Fibroblast of gingiva (primary cell): Measurements from ENCODE around the gene ARFGAP1.
"Not testable (repeated sequence)": the region's sequence is repeated elsewhere in the genome, so short reads cannot be mapped to it uniquely, and the experiment has no call there.

Source experiments
- DNase-seq: peaks from one replicate; pipeline ENCODE4 v3.0.0-alpha.2; 2011; ENCODE audit warnings: low read depth

The ARFGAP1 gene

DNA sequence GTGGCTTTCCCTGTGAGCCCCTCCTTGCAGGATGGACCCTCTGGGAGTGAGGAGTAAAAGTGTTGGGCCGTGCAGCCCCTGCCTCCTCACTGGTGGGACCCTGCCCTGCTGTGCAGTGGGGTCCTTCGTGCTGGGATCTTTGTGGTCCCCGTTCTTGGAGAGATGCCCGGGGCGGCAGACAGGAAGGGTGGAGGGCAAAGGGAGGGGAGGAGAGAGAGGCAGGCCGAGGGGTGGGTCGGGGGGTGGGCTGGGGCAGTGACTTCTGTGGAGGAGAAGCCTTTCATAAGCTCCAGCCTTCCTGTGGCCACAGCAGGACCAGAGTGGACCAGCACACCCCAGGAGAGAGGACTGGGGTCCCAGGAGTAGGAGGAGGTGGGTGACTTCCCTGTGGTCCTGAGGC is 20.3 kb downstream of the ARFGAP1 start, which contains the start of gene COL20A1:
Gene COL20A1 (plus strand): TSS at position 283 of the 400 bp plus-strand sequence. CDS start 1,922 bp downstream, outside the sequence.
- DNase-seq: no peak

DNA sequence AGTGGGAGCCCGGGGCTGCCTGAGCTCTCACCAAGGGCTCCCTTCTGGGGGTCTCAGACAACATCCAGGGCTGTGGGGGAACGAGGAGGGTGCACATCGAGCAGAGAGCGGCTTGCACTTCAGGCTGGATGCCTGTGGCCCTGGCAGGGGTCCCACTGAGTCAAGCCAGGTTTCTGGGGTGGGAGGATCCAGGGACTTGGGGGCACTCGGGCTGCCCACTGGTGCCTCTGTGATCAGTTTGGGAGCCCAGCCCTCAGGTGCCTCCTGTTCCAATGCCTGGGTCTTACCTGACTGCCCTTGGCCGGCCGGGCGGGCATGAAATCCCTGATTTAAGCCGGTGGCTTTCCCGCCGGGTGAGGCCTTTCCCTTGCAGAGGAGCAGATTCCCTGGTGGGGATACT is 20.8 kb downstream of the ARFGAP1 start:
- DNase-seq: no peak

DNA sequence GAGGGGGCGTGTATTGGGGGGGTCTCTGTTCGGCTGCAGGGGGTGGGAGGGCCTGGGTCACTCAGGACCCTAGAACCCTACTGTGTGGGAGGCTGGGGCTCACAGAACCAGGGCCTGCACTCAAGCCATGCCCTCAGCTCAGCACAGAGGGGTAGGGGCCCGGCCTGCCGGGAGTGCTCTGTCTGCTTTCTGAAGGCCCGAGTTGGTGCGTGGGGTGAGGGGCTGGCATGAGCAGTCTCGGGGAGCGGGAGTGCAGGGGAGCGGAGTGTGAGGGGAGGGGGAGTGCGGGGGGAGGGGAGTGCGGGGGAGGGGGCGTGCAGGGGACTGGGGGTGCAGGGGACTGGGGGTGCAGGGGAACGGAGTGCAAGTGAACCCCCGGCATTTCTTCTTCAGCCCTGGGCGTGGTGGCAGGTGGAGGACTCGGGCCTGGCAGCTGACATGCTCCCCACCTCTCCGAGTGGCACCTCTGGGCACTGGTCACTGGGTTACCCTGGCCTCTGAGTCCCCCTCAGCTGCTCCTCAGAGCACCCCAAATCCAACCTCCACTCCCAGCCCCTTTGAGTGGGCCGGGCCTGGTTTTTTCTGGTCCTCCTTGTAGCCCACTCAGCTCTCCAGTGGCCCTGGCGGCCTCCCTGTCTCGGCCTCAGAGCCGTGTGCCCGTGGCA is 21.4 kb downstream of the ARFGAP1 start:
- no peak for DNase-seq

DNA sequence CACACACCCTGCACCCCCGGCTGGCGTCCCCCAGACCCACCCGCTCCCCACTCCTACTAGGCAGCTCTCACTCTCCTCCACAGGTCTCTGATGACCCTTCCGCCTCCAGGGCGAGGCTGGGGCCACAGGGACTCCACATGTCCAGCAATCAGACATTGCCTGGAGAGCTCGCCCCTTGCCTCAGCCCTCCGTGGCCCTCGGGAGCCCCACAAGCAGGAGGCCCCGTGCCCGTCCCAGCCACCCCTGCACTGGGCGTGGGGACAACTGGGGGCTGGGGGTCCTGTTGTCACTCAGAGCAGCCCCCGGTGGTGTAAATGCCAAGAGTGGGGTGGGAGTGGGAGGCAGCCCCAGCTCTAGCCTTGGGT is 21.9 kb downstream of the ARFGAP1 start:
- no peak for DNase-seq

DNA sequence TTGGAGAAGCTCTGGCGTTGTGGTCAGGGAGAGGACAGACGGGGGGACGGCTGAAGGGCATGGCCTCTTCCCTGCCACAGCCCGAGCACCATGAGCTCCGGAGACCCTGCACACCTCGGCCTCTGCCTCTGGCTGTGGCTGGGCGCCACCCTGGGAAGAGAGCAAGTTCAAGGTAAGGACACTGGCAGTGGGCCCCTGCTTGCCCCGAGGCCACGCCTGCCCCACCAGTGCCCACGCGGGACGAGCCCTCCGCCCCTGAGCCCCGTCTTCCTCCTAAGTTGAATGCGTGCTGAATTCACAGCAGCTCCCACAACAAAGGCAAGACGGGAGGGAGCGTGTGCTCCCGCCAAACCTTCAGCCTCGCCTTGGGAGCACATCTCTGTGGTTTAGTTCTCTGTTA is 22.4 kb downstream of the ARFGAP1 start:
- DNase-seq: no peak

DNA sequence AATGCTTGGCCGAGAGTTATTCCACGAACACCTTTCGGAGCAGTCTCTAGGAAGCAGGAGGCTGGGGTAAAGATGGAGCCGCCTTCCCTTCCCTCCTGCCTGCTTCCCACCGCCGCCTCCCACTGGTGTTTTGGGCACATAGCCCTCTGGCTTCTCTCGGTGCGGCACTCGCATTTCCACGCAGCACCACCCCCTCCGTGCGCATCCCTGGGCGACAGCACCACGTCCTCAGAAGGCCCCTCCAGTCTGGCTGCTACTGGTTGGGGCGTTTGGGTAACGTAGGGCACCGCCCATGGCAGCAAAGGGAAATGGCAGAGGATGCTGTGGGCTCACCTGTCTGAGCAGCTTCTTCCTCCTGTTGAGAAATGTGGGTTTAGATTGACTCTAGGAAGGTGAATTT is 22.8 kb downstream of the ARFGAP1 start:
- DNase-seq: no peak

DNA sequence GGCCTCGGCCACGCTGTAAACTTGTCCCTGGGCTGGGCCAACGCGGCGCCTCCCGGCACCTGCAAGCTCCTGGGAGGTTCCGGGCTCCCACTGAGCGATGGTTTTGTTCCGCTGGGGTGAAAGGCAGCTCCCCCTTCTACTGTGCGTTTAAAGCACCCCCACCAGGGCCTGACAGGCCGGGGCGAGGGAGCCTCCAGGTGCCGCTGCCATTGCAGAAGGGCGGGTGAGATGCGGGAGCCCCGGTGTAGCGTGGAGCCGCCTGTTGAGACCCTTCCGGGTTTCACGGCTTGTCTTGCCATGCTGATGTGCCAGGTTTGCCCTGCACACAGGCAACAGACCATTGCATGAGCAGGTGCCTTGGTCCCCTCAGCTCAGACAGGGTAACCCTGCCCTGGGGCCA is 23.2 kb downstream of the ARFGAP1 start:
- no peak for DNase-seq

DNA sequence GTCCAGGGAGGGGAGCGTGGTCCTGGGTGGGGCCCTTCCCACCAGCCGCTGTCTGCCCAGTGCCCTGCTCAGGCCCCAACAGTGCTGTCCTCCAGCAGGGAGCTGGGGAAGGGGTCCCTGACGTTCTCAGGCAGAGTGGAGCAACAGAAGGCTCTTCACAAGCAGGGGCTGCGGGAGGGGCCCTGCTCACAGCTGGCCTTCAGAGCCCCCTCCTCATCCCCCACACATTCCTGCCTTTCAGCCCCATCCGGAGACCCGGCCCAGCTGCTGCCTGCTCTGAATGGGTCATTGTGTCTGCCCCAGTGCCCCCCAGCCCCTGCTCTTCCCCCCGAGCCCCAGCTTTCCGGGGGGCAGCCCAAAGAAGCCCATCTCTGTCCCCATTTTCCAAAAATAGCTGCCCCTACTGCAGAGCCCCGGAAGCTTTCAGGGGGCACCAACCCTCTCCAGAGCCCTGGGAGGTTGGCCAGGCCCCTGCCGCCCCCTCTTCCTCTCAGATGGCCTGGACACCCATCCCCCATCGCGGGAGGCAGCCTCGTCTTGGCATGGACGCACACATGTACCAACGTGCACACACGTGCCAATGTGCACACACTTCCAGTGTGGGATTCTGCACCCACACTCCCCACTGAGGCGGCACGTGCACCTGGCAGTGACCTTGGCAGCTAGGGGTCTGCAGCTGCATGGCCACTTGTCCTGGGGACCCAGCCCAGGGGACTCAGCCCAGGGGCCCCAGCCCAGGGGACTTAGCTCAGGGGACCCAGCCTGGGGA is 24.1 kb downstream of the ARFGAP1 start:
- DNase-seq: no peak

DNA sequence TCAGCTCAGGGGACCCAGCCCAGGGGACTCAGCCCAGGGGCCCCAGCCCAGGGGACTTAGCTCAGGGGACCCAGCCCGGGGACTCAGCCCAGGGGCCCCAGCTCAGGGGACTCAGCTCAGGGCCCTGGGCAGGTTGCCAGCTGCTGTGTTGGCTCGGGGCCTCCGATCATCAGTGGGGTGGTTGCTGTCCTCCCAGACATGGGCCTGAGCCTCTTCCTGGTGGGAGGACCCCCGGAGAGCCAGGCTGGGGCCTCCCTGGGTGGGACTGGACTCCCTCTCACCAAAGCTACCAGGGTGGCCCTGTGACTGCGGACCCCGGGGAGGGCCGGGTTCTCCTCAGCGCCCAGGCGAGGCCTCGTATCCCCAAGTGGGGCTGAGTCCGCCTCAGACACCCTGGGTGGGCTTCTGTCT is 24.8 kb downstream of the ARFGAP1 start:
- no peak for DNase-seq

DNA sequence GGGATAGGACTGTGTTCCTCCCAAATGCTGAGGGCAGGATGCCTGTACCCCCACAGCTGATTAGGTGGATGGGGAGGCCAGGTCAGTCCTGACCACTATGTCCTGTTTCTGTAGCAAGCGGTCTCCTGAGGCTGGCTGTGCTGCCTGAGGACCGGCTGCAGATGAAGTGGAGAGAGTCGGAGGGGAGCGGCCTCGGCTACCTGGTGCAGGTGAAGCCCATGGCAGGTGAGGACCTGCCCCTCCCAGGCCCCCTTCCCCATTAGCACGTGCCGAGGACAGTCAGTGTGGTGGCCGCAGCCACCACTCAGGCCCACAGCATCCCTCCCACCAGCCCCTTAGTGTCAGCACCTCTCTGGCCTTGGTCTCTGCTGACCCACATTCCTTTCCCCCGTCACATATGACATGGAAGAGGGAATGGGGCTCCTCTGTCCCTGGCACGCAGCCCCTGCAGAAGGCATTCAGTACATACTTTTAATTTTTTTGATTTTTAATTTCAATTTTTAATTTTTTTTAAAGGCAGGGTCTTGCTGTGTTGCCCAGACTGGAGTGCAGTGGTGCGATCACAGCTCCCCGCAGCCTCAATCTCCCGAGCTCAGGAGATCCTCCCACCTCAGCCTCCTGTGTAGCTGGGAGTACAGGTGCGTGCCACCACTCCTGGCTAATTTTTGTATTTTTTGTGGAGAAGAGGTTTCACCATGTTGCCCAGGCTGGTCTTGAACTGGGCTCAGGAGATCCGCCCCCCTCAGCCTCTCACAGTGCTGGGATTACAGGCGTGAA is 25.4 kb downstream of the ARFGAP1 start:
- DNase-seq: no peak

DNA sequence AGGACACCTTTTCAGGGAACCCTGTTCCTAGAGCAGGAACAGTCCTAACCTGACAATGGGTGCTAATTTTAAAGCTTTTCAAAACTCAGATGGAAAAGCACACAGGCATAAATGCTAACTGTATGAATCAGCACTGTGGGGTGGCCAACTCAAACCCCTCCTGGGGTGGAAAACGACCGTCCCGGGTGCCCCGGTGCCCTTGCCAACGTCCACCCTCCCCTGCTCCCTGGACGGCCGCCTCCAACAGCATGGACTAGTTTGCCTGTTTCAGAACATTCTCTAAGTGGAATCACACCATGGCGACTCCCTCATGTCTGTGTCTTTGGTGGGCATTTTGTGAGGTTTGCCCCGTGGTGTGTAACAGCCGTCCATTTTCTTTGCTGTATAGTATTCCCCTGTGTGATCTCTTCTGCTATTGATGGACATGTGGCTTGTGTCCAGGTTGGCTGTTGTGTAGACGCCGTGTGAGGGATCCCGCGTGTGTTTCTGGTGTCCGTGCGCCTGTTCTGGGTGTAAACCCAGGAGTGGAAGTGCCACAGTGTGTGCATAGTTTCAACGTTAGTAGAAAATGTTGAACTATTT is 26.2 kb downstream of the ARFGAP1 start:
- no peak for DNase-seq

DNA sequence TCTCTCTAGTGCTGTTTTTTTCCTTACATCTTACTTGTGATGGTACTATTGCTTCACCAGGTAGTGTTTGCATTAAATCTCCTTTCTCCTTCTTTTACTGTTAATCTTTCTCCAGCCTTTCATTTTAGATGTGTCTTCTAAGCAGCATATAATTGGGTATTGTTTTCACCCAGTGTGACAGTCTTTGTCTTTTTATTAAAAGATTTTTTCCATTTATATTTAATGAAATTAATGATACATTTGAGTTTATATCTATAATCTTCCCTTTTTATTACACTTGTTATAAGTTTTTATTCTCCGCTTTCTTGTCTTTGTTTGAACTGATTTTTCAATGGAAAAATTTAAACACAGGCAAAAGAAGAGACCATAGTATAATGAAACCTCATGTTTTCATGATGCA is 29.1 kb downstream of the ARFGAP1 start:
- DNase-seq: no peak

DNA sequence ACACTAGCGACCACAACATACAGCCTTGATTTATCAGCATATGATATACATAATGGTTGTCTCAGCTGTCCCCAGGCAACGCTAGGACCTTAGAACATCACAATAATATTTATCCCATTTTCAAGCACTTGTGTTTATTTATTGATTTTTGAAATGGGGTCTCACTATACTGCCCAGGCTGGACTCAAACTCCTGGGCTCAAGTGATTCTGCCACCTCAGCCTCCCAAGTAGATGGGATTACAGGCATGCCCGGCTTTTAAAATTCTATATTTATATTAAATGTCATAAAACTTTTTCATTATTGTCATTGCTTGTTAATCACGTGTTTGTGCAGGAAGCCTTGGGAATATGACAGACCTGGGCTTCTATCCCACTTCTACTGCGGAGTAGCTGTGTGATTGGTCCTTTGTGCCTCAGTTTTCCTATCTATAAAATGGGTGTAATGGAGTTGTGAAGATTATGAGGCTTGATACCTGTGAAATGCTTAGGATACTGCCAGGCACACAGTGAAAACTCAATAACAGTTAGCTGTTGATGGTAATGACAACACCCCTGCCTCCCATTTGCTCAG is 30.6 kb downstream of the ARFGAP1 start:
- DNase-seq: no peak

DNA sequence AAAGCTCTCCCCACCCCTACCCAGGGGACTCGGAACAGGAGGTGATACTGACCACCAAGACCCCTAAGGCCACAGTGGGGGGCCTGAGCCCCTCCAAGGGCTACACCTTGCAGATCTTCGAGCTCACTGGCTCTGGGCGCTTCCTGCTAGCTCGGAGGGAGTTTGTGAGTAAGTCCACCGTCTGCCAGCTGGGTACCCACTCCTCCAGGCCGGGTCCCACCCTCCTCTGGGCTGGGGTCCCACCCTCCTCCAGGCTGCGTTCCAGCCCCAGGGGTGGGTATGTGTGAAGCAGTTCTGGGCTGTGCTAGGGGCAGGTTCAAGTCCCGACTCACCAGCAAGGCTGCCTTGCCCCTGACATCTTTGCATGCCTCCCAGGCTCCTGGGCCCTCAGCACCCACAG is 32.8 kb downstream of the ARFGAP1 start:
- no peak for DNase-seq

DNA sequence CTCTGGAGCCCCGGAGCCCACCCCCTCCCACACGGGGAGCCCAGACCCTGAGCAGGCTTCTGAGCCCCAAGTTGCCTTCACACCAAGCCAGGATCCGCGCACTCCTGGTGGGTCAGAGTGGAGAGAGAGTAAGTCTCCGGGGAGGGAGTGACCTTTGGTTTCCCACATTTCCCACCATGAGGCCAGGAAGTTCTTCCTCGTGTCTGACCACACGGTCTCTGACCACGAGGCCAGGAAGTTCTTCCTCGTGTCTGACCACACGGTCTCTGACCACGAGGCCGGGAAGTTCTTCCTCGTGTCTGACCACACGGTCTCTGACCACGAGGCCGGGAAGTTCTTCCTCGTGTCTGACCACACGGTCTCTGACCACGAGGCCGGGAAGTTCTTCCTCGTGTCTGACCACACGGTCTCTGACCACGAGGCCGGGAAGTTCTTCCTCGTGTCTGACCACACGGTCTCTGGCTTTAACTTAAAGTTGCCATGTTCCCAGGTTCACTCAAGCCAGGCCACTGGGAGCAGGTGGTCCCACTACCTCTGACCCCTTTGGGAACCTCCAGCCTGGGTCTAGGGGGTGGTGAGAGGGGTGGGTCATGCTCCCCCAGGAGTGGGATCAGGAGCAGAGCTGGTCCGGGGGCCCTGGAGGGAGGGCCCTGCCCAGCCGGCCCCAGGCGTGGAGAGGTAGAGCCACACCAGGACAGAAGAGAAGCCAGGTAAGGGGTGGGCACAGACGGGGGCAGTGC is 33.5 kb downstream of the ARFGAP1 start:
- not testable (repeated sequence) for DNase-seq

DNA sequence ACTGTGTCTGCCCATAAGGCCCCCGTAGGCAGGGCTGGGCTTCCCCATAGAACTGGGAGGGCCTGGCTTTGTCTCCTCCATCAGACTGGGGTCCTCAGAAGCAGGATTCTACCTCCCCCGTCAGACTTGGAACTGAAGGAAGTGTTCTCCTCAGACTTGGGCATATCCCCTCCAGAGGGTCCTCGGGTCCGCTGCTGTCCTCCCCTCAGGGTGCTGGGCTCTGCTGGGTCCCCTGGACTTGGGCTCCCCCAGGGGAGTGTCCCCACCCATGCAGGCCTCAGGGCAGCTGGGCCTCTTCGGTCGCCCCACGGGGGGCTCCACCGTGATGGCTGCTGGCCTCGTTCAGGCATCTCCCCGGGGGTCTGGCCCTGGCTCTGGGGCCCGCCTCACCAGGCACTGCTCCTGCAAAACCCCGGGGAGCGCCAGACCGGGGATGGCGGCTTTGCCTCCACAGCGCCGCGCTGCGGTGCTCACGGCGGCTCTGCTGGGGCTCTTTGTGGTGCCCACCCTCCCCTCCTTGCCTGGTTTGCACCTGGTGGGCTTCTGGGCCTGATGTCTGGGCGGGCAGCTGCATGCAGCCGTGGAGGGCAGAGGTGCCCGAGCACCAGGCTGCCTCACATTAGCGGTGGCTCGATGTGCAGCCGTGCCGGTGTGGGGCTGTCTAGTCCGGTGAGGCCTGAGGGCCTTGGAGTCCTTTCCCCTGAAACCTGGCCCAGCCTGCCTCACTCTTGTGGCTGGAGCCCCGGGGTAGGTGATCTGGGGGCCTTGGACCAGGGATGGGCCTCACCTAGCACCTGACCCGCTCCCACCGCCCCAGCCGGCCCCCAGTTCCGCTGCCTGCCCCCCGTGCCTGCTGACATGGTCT is 34.3 kb downstream of the ARFGAP1 start:
- DNase-seq: no peak

DNA sequence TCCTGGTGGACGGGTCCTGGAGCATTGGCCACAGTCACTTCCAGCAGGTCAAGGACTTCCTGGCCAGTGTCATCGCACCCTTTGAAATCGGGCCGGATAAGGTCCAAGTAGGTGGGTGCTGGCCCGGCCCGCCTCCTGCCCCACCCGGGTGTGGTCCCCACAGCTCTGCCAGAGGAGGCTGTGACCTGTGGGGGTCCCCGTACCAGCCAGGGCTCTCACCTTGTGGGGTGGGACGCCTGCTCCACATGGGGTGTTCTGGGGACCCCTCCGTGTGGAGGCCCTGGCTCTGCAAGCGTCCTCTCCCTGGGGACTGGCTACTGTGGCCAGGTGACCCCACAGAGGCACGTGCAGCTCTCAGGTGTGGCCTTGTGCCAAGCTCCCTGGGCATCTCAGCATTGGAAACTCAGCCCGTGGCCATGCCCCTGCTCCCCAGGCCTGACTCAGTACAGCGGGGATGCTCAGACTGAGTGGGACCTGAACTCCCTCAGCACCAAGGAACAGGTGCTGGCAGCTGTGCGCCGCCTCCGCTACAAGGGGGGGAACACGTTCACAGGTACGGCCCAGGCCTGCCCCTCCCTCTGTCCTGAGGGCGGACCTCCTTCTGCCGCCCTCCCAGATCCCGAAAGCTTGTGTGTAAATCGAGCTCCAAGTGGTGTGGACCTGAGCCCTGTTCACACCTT is 35.1 kb downstream of the ARFGAP1 start:
- DNase-seq: no peak

DNA sequence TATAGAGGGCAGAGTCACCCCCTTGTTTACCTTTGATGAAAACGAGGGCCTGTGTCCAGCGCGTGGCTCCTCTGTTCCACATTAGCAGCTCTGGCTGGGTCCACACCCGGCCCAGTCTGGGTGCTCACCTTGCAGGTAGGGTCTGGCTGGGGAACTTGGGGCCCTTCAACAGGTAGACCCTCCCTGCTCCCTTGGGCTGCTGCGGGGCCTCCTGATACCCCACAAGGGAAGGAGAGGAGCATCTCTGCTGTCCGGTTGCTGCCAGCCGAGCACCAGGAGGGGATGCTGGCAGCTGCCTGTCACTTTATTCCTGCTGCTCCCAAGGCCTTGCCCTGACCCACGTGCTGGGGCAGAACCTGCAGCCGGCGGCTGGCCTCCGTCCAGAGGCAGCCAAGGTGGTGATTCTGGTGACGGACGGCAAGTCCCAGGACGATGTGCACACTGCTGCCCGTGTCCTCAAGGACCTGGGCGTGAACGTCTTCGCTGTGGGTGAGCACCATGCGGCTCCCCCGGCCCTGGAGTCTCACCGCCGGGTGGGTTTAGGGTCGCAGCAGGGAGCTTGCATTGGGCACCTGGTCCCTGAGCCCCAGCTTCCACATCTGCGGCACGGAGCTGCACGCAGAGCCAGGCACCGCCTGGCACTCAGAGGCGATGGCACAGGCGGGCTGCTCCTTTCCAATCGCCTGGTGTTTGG is 35.8 kb downstream of the ARFGAP1 start:
- no peak for DNase-seq
